Activated naive CD4-positive, alpha-beta T cell treated with anti-CD3 and anti-CD28 coated beads, Interleukin-2, amount 50 U/mL, for 24 hours (primary cell): ENCODE data around the gene SLC6A19.

Experiments used
- H3K27ac Mint-ChIP-seq: one replicate; pipeline ENCODE4 v1.8.0; 2021; ENCODE audit warnings: mild to moderate bottlenecking, mixed read lengths
- H3K27me3 Mint-ChIP-seq: one replicate; pipeline ENCODE4 v1.8.0; 2021; ENCODE audit warnings: mixed read lengths
- H3K36me3 Mint-ChIP-seq: one replicate; pipeline ENCODE4 v1.8.0; 2021; ENCODE audit warnings: mixed read lengths
- H3K4me1 Mint-ChIP-seq: one replicate; pipeline ENCODE4 v1.8.0; 2021; ENCODE audit warnings: mixed read lengths
- H3K4me3 Mint-ChIP-seq: one replicate; pipeline ENCODE4 v1.8.0; 2021; ENCODE audit warnings: mild to moderate bottlenecking, mixed read lengths
- H3K9me3 Mint-ChIP-seq: one replicate; pipeline ENCODE4 v1.8.0; 2021; ENCODE audit warnings: mixed read lengths

Gene SLC6A19

GRCh38 chr5:1244255-1244654, 42.9 kb downstream of the SLC6A19 start:
- H3K27ac Mint-ChIP-seq: no peak overlapping the region
- no peaks in the 10 kb centered on the region for H3K4me1 Mint-ChIP-seq
- H3K36me3 Mint-ChIP-seq: no peaks in the 10 kb centered on the region
- H3K4me3 Mint-ChIP-seq: no peak overlapping the region
- no peaks in the 10 kb centered on the region for H3K9me3 Mint-ChIP-seq
- H3K27me3 Mint-ChIP-seq: peaks cover 3% of the 10 kb centered on the region

GRCh38 chr5:1244976-1245375, 43.6 kb downstream of the SLC6A19 start:
- peaks cover 3% of the 10 kb centered on the region for H3K27me3 Mint-ChIP-seq
- H3K36me3 Mint-ChIP-seq: no peaks in the 10 kb centered on the region

GRCh38 chr5:1245905-1246576, 44.6 kb downstream of the SLC6A19 start:
- no peak overlapping the region for H3K27ac Mint-ChIP-seq
- no peak overlapping the region for H3K4me3 Mint-ChIP-seq

More at GRCh38 chr5:1244976-1245375, 43.6 kb downstream of the SLC6A19 start:
- Mint-ChIP-seq H3K4me1 (no peaks in the 10 kb centered on the region), H3K4me3 (no peak overlapping the region), H3K27ac (no peak overlapping the region), H3K9me3 (no peaks in the 10 kb centered on the region)

GRCh38 chr5:1246711-1247431, 45.5 kb downstream of the SLC6A19 start:
- no peak overlapping the region for H3K4me3 Mint-ChIP-seq
- peaks cover 3% of the 10 kb centered on the region for H3K27me3 Mint-ChIP-seq
- H3K27ac Mint-ChIP-seq: no peak overlapping the region
- no peaks in the 10 kb centered on the region for H3K4me1 Mint-ChIP-seq
- no peaks in the 10 kb centered on the region for H3K9me3 Mint-ChIP-seq
- H3K36me3 Mint-ChIP-seq: no peaks in the 10 kb centered on the region

More at GRCh38 chr5:1245905-1246576, 44.6 kb downstream of the SLC6A19 start:
- H3K36me3 Mint-ChIP-seq: no peaks in the 10 kb centered on the region
- H3K9me3 Mint-ChIP-seq: no peaks in the 10 kb centered on the region
- H3K4me1 Mint-ChIP-seq: no peaks in the 10 kb centered on the region
- H3K27me3 Mint-ChIP-seq: peaks cover 3% of the 10 kb centered on the region

- Mint-ChIP-seq H3K27me3 (peaks cover 3% of the 10 kb centered on the region), H3K4me1 (no peaks in the 10 kb centered on the region), H3K4me3 (no peak overlapping the region), H3K36me3 (no peaks in the 10 kb centered on the region), H3K9me3 (no peaks in the 10 kb centered on the region), H3K27ac (no peak overlapping the region)
Measured at GRCh38 chr5:1247811-1248210, 46.4 kb downstream of the SLC6A19 start.

- no peaks in the 10 kb centered on the region for H3K36me3 Mint-ChIP-seq
- peaks cover 3% of the 10 kb centered on the region for H3K27me3 Mint-ChIP-seq
- peaks cover 3% of the 10 kb centered on the region for H3K4me1 Mint-ChIP-seq
- no peaks in the 10 kb centered on the region for H3K9me3 Mint-ChIP-seq
- no peak overlapping the region for H3K4me3 Mint-ChIP-seq
- no peak overlapping the region for H3K27ac Mint-ChIP-seq
Measured at GRCh38 chr5:1249366-1250280, 48.2 kb downstream of the SLC6A19 start.

GRCh38 chr5:1251678-1252580, 50.5 kb downstream of the SLC6A19 start:
- no peak overlapping the region for H3K4me3 Mint-ChIP-seq
- no peaks in the 10 kb centered on the region for H3K36me3 Mint-ChIP-seq
- H3K27me3 Mint-ChIP-seq: peaks cover 3% of the 10 kb centered on the region
- peaks cover 19% of the 10 kb centered on the region for H3K4me1 Mint-ChIP-seq
- no peaks in the 10 kb centered on the region for H3K9me3 Mint-ChIP-seq
- no peak overlapping the region for H3K27ac Mint-ChIP-seq

GRCh38 chr5:1252681-1253080, 51.3 kb downstream of the SLC6A19 start:
- Mint-ChIP-seq H3K4me1 (peaks cover 19% of the 10 kb centered on the region), H3K36me3 (no peaks in the 10 kb centered on the region), H3K27me3 (no peaks in the 10 kb centered on the region), H3K9me3 (no peaks in the 10 kb centered on the region), H3K27ac (no peak overlapping the region), H3K4me3 (no peak overlapping the region)

GRCh38 chr5:1253456-1254105, 52.2 kb downstream of the SLC6A19 start:
- Mint-ChIP-seq H3K36me3 (no peaks in the 10 kb centered on the region), H3K27ac (no peak overlapping the region), H3K4me1 (peaks cover 19% of the 10 kb centered on the region), H3K4me3 (no peak overlapping the region), H3K9me3 (no peaks in the 10 kb centered on the region), H3K27me3 (no peaks in the 10 kb centered on the region)

- peaks cover 19% of the 10 kb centered on the region for H3K4me1 Mint-ChIP-seq
- H3K9me3 Mint-ChIP-seq: no peaks in the 10 kb centered on the region
- no peak overlapping the region for H3K4me3 Mint-ChIP-seq
- no peaks in the 10 kb centered on the region for H3K36me3 Mint-ChIP-seq
- no peak overlapping the region for H3K27ac Mint-ChIP-seq
- H3K27me3 Mint-ChIP-seq: no peaks in the 10 kb centered on the region
Measured at GRCh38 chr5:1254196-1254595, 52.8 kb downstream of the SLC6A19 start.

- peak overlapping the region; percentile 88 for H3K4me3 Mint-ChIP-seq
- H3K9me3 Mint-ChIP-seq: no peaks in the 10 kb centered on the region
- no peaks in the 10 kb centered on the region for H3K36me3 Mint-ChIP-seq
- H3K4me1 Mint-ChIP-seq: peaks cover 19% of the 10 kb centered on the region
- H3K27ac Mint-ChIP-seq: peak overlapping the region; percentile 66
- H3K27me3 Mint-ChIP-seq: no peaks in the 10 kb centered on the region
Measured at GRCh38 chr5:1255081-1255561, 53.7 kb downstream of the SLC6A19 start.

- Mint-ChIP-seq H3K4me3 (no peak overlapping the region), H3K9me3 (no peaks in the 10 kb centered on the region), H3K36me3 (no peaks in the 10 kb centered on the region)
Measured at GRCh38 chr5:1256776-1257175, 55.4 kb downstream of the SLC6A19 start.

GRCh38 chr5:1257363-1257762, 56.0 kb downstream of the SLC6A19 start:
- no peaks in the 10 kb centered on the region for H3K27me3 Mint-ChIP-seq
- no peaks in the 10 kb centered on the region for H3K9me3 Mint-ChIP-seq
- H3K4me1 Mint-ChIP-seq: peaks cover 19% of the 10 kb centered on the region
- H3K4me3 Mint-ChIP-seq: no peak overlapping the region
- no peaks in the 10 kb centered on the region for H3K36me3 Mint-ChIP-seq
- no peak overlapping the region for H3K27ac Mint-ChIP-seq

More at GRCh38 chr5:1256776-1257175, 55.4 kb downstream of the SLC6A19 start:
- Mint-ChIP-seq H3K4me1 (peaks cover 19% of the 10 kb centered on the region), H3K27me3 (no peaks in the 10 kb centered on the region), H3K27ac (no peak overlapping the region)

- Mint-ChIP-seq H3K27ac (no peak overlapping the region), H3K4me1 (peaks cover 19% of the 10 kb centered on the region), H3K4me3 (no peak overlapping the region), H3K27me3 (no peaks in the 10 kb centered on the region), H3K36me3 (no peaks in the 10 kb centered on the region), H3K9me3 (no peaks in the 10 kb centered on the region)
Measured at GRCh38 chr5:1257841-1258240, 56.4 kb downstream of the SLC6A19 start.
